Fibroblast of the conjunctiva (primary cell): ENCODE data around the gene C16orf54.
A peak's percentile ranks its signal among the peaks of the same experiment; 100 is the strongest.
"Not testable (repeated sequence)": the region's sequence is repeated elsewhere in the genome, so short reads cannot be mapped to it uniquely, and the experiment has no call there.

Experiments
- DNase-seq: peaks from one replicate; pipeline ENCODE4 v3.0.0-alpha.2; 2010; ENCODE audit warnings: low read depth

The C16orf54 gene

GRCh38 chr16:29707160-29707559 is 38.6 kb downstream of the C16orf54 start:
- DNase-seq = not testable (repeated sequence)

- DNase-seq = no peak
Observed at GRCh38 chr16:29705030-29705429, 40.8 kb downstream of the C16orf54 start.

GRCh38 chr16:29702269-29702668 is 43.5 kb downstream of the C16orf54 start:
- DNase-seq = no peak

GRCh38 chr16:29701214-29701555 is 44.6 kb downstream of the C16orf54 start:
- DNase-seq = no peak

GRCh38 chr16:29700253-29700987 is 45.4 kb downstream of the C16orf54 start:
- peak; percentile 83 for DNase-seq

- no peak for DNase-seq
Observed at GRCh38 chr16:29699324-29700219, 46.2 kb downstream of the C16orf54 start.

GRCh38 chr16:29698484-29699323 is 47.1 kb downstream of the C16orf54 start:
- no peak for DNase-seq

GRCh38 chr16:29698042-29698441 is 47.7 kb downstream of the C16orf54 start:
- DNase-seq = no peak

- DNase-seq = no peak
Observed at GRCh38 chr16:29697391-29697790, 48.4 kb downstream of the C16orf54 start.

- DNase-seq = no peak
Observed at GRCh38 chr16:29696881-29697331, 48.9 kb downstream of the C16orf54 start.

- not testable (repeated sequence) for DNase-seq
Observed at GRCh38 chr16:29695675-29696074, 50.1 kb downstream of the C16orf54 start.

GRCh38 chr16:29694384-29695195 is 51.2 kb downstream of the C16orf54 start:
- peak; percentile 23 for DNase-seq

- DNase-seq = not testable (repeated sequence)
Observed at GRCh38 chr16:29692606-29693005, 53.2 kb downstream of the C16orf54 start.
